Endothelial cell of umbilical vein (primary cell): Measurements from ENCODE around the gene MYO1B.

Source experiments
- EZH2 ChIP-seq: IDR thresholded peaks from 2 replicates; pipeline ENCODE4 v1.6.1; 2012; ENCODE audit warnings: borderline replicate concordance, low read depth, mild to moderate bottlenecking, moderate library complexity, low read length, inconsistent platforms; ENCODE audit not compliant: severe bottlenecking
- FOS ChIP-seq: IDR thresholded peaks from 2 replicates; pipeline ENCODE4 v1.6.1; 2011; ENCODE audit warnings: mild to moderate bottlenecking, low read length, moderate library complexity, borderline replicate concordance; ENCODE audit not compliant: insufficient read depth
- JUN ChIP-seq: IDR thresholded peaks from 2 replicates; pipeline ENCODE4 v1.6.1; 2011; ENCODE audit warnings: borderline replicate concordance, low read depth; ENCODE audit not compliant: insufficient read length, insufficient read depth
- MYC ChIP-seq: IDR thresholded peaks from one replicate; pipeline ENCODE4 v1.6.1; 2011; ENCODE audit warnings: mild to moderate bottlenecking, low read depth, low read length
- POLR2A ChIP-seq: IDR thresholded peaks from 2 replicates; pipeline ENCODE4 v1.6.1; 2012; ENCODE audit warnings: low read depth, mild to moderate bottlenecking, control low read depth, low read length
- POLR2AphosphoS5 ChIP-seq: IDR thresholded peaks from 2 replicates; pipeline ENCODE4 v1.6.1; 2012; ENCODE audit warnings: low read depth, mild to moderate bottlenecking, control low read depth, low read length, moderate library complexity; ENCODE audit not compliant: insufficient read depth
- TF ChIP-seq, protein P1 (sequence below), 2 donors: IDR thresholded peaks; 1 replicate in 1 of 2; 2 replicates in 1 of 2; pipeline ENCODE4 v1.5.1; 2011; ENCODE audit warnings: low read length in 2 of 2, mild to moderate bottlenecking in 2 of 2, moderate library complexity in 2 of 2, control low read depth in 1 of 2, inconsistent platforms in 1 of 2, low read depth in 1 of 2; ENCODE audit not compliant: insufficient read depth in 1 of 2; ENCODE audit errors: extremely low read depth in 1 of 2
- TF ChIP-seq, protein P2 (sequence below): IDR thresholded peaks from 2 replicates; pipeline ENCODE4 v1.6.1; 2011; ENCODE audit not compliant: insufficient read depth, insufficient read length

DNA sequence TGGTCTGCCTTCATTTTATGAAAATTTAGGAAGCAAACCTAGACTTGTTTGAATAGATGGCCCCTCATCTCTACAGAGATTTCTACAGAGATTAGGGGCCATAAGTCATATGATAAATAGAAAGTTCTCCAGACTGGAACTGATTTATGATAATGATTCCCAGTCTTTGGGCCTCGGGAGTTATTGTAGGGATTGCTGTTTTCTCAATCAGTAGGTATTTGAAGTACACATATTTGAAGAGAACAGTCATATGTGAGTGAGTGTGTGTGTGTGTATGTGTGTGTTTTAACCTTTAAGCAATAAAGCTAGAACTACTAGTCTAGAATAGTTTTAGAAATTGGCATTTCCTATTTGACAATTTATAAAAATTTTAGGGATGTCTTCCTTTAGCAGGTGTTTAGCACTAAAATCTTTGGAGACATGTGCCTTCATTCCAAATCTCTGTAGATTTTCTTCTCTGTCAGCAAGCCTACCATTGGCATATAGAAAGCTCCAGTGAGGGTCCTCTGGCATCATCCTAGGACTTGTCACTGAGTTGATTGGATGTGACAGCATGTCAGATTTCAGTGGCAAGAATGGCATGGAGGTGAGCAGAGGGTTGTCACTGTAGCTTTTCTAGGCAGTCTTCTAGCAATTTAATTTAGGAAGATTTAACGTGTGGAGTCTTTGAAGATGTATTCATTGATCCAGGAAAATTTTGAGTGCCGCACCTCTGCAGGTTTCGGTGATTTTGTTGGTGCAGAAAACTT lies 71.2 kb downstream of the MYO1B start:
- TF ChIP-seq, protein P1, sequence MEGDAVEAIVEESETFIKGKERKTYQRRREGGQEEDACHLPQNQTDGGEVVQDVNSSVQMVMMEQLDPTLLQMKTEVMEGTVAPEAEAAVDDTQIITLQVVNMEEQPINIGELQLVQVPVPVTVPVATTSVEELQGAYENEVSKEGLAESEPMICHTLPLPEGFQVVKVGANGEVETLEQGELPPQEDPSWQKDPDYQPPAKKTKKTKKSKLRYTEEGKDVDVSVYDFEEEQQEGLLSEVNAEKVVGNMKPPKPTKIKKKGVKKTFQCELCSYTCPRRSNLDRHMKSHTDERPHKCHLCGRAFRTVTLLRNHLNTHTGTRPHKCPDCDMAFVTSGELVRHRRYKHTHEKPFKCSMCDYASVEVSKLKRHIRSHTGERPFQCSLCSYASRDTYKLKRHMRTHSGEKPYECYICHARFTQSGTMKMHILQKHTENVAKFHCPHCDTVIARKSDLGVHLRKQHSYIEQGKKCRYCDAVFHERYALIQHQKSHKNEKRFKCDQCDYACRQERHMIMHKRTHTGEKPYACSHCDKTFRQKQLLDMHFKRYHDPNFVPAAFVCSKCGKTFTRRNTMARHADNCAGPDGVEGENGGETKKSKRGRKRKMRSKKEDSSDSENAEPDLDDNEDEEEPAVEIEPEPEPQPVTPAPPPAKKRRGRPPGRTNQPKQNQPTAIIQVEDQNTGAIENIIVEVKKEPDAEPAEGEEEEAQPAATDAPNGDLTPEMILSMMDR (IDR thresholded peaks at IDR 0.05; ENCODE audit: extremely low read depth in 1 of 2, insufficient read depth in 1 of 2, low read depth in 1 of 2, low read length in 2 of 2): no peak
- TF ChIP-seq POLR2A (no peak), POLR2AphosphoS5 (no peak), FOS (no peak), MYC (no peak), EZH2 (no peak), JUN (no peak)
- TF ChIP-seq, protein P2, sequence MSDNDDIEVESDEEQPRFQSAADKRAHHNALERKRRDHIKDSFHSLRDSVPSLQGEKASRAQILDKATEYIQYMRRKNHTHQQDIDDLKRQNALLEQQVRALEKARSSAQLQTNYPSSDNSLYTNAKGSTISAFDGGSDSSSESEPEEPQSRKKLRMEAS: no peak
